Gastrocnemius medialis (tissue), 4 donors: ENCODE data around the gene GLE1.

ENCODE experiments used
- CTCF ChIP-seq, 5 experiments: fragments of 450-650 bp in 3 of 5; fragments of 200-600 bp in 2 of 5; sonication (generic) in 2 of 5; IDR thresholded peaks in 4 of 5; conservative IDR thresholded peaks in 1 of 5; 1 replicate in 4 of 5; 2 replicates in 1 of 5; pipeline ENCODE4 v1.5.1; 2016 to 2019; ENCODE audit warnings: antibody characterized with exemption in 5 of 5, mild to moderate bottlenecking in 3 of 5, moderate library complexity in 3 of 5
- POLR2A ChIP-seq, 2 donors: fragments of 450-650 bp; IDR thresholded peaks; one replicate each; pipeline ENCODE4 v1.6.1; 2017; ENCODE audit warnings: antibody characterized with exemption in 2 of 2, mild to moderate bottlenecking in 2 of 2, moderate library complexity in 2 of 2

DNA sequence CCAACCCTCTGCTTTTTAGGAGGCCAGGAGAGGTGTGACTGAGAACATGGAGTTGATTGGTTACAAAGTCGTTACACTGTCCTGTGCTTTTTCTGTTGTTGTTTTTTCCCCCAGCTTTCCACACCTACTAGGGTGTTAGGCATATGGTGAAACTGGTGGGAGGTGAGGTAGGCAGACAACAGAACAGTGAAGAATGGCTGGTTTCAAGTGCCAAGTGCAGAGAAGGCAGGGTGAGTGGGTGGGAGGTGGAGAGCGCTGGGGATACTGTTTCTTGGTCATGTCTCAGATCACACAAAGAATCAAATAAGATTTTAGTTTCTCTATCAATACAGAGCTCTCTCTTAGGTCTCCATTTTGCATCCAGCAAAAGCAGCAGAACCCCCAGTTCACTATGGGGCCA lies 45.7 kb downstream of the GLE1 start:
- TF ChIP-seq CTCF (IDR thresholded peaks at IDR 0.05 in 4 of 5, conservative IDR thresholded peaks at IDR 0.05 in 1 of 5), result no peak
- no peak for TF ChIP-seq POLR2A (IDR thresholded peaks at IDR 0.05)
